Psoas muscle (tissue), 8 donors: ENCODE measurements around the gene TAS2R7. TPM values are rescaled to one million over a fixed set of nuclear protein-coding genes. Genes with fewer than 3 reads are reported as not detected.

Experiments used
- ATAC-seq, 4 donors: fragments of 200-7000 bp; cut with Tn5 transposase; one replicate each; pipeline ENCODE4 v1.9.1; 2020; ENCODE audit warnings: moderate library complexity in 3 of 4, mild to moderate bottlenecking in 2 of 4
- DNase-seq, 2 donors: peaks; one replicate each; pipeline ENCODE4 v3.0.0-alpha.2; 2020
- H3K27ac ChIP-seq: fragments of 200-600 bp; one replicate; pipeline ENCODE4 v1.8.0; 2022
- H3K27me3 ChIP-seq, 3 donors: fragments of 200-600 bp in 1 of 3; one replicate each; pipeline versions ENCODE4 v1.6.1 to v1.8.0; 2013 to 2022; ENCODE audit warnings: low read length in 2 of 3, mild to moderate bottlenecking in 2 of 3, moderate library complexity in 1 of 3; ENCODE audit not compliant: insufficient read depth in 3 of 3
- H3K36me3 ChIP-seq, 2 donors: fragments of 200-600 bp in 1 of 2; one replicate each; pipeline versions ENCODE4 v1.6.1 to v1.8.0; 2013 to 2022; ENCODE audit warnings: low read depth in 1 of 2, mild to moderate bottlenecking in 1 of 2, moderate library complexity in 1 of 2; ENCODE audit not compliant: insufficient read depth in 1 of 2
- H3K4me1 ChIP-seq: fragments of 200-600 bp; one replicate; pipeline ENCODE4 v1.8.0; 2022
- H3K4me3 ChIP-seq: fragments of 200-600 bp; one replicate; pipeline ENCODE4 v1.8.0; 2022; ENCODE audit warnings: mild to moderate bottlenecking
- H3K9me3 ChIP-seq: fragments of 200-600 bp; one replicate; pipeline ENCODE4 v1.8.0; 2022
- WGBS, 3 donors: extraction: QIAGEN DNeasy Blood & Tissue Kit; methylation state at CpG; one replicate each; pipeline versions ENCODE4 v1.1.6 to v1.1.7; 2013; 5-methylcytosine and 5-hydroxymethylcytosine counted together
- intact Hi-C, 2 donors: fragments of 100-400 bp; cut with DNase I; formaldehyde crosslinking; loops; one replicate each; pipeline versions ENCODE4 v1.11.0 to v1.14.2; 2022
- polyA plus RNA-seq, 3 donors: library from polyadenylated mRNA; stranded (reverse); fragments of 200-250 nt; gene quantifications; one replicate each; pipeline ENCODE4 v1.2.3, GENCODE V29; 2013
- total RNA-seq, 4 donors: library from RNA; stranded (reverse); fragmentation: NEBNext Ultra II Directional in 2 of 4; extraction: Animal tissue kit (Norgen Biotek cat#: 25700) in 2 of 4; gene quantifications; one replicate each; pipeline versions ENCODE4 v1.2.1 to v1.2.4, GENCODE V29; 2021 to 2023
- TF ChIP-seq, protein P1 (sequence below): fragments of 200-600 bp; IDR thresholded peaks from one replicate; pipeline ENCODE4 v1.8.0; 2022; ENCODE audit warnings: antibody characterized with exemption
- donor health status: healthy with polysubstance abuse.
- donor health status: DM: no; HTN: no; CAD: no; lungs with moderate emphysema.
- donor health status: Bipolar disorder and iron deficiency.
- donor health status: healthy.
- donor health status: DM: yes; HTN: yes; CAD: no.
- donor health status: DM: no; HTN: no; CAD: no.
- donor health status: DM: no; HTN: no; CAD: no.
- donor health status: DM: yes; HTN: yes; CAD: no.

Gene TAS2R7
- total and polyA plus RNA-seq, 7 donors, result not detected

DNA sequence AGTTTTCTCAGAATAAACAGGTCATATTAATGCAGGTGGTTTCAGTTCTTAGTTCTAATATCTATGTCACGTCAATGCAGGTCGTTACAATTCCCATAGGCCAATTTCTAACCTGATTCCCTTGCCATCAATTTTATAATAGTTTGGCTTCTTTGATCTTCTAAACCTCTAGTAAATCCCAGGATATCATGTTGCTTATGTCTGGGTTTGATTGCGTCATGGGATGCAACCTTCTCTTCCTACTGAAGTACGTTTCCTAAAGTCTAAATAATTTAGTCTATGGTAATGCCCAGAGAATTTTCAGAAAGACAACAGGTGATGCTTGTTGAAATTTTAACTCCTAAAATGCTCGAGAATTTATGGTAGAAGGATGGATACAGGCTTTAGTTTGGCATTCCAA lies 19.2 kb downstream of the TAS2R7 start:
- WGBS, 3 donors, result 28 to 43% (median 28%) methylated on average over 5 of the region's 5 CpGs
- no peak for DNase-seq
- no peak for ATAC-seq

DNA sequence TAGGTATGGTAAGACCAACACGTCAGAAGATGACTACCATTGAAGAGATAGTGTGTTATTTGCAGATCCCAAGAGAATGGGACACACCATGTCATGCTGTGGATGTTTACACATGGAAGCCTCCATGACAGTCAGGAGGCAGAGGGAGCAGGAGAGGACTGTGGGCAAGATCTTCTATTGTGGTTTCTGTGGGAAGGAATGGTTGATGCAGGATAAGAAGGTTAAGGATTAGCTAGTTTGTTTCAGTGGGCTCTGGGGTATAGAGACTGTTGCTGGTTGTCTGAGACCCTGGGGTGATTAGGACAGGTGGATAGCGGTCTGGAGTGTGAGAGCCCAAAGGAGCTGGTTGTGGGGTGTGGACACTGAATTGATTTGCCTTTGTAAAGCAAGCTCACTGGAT lies 23.3 kb downstream of the TAS2R7 start:
- no peaks in the 10 kb centered on the region for H3K9me3 ChIP-seq
- intact Hi-C loops, result no loop called here
- DNase-seq (no peak), ATAC-seq (no peak)
- no peaks in the 10 kb centered on the region for H3K4me1 ChIP-seq
- WGBS, 3 donors, result 80 to 83% (median 81%) methylated on average over 2 of the region's 2 CpGs
- TF ChIP-seq, protein P1, sequence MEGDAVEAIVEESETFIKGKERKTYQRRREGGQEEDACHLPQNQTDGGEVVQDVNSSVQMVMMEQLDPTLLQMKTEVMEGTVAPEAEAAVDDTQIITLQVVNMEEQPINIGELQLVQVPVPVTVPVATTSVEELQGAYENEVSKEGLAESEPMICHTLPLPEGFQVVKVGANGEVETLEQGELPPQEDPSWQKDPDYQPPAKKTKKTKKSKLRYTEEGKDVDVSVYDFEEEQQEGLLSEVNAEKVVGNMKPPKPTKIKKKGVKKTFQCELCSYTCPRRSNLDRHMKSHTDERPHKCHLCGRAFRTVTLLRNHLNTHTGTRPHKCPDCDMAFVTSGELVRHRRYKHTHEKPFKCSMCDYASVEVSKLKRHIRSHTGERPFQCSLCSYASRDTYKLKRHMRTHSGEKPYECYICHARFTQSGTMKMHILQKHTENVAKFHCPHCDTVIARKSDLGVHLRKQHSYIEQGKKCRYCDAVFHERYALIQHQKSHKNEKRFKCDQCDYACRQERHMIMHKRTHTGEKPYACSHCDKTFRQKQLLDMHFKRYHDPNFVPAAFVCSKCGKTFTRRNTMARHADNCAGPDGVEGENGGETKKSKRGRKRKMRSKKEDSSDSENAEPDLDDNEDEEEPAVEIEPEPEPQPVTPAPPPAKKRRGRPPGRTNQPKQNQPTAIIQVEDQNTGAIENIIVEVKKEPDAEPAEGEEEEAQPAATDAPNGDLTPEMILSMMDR, result no peak
- H3K4me3 ChIP-seq, result no peak overlapping the region
- H3K27me3 ChIP-seq, result peaks cover 0 to 2% (median 0%) of the 10 kb centered on the region in 3 donors
- H3K27ac ChIP-seq, result no peak overlapping the region
- H3K36me3 ChIP-seq, result no peaks in the 10 kb centered on the region

More for the DNA sequence above, 19.2 kb downstream of the TAS2R7 start:
- TF ChIP-seq, protein P1, result no peak
- Histone ChIP-seq H3K27ac (no peak overlapping the region), H3K9me3 (no peaks in the 10 kb centered on the region), H3K27me3 (no peaks in the 10 kb centered on the region), H3K4me1 (no peaks in the 10 kb centered on the region), H3K4me3 (no peak overlapping the region), H3K36me3 (no peaks in the 10 kb centered on the region)
- intact Hi-C loops, result no loop called here

DNA sequence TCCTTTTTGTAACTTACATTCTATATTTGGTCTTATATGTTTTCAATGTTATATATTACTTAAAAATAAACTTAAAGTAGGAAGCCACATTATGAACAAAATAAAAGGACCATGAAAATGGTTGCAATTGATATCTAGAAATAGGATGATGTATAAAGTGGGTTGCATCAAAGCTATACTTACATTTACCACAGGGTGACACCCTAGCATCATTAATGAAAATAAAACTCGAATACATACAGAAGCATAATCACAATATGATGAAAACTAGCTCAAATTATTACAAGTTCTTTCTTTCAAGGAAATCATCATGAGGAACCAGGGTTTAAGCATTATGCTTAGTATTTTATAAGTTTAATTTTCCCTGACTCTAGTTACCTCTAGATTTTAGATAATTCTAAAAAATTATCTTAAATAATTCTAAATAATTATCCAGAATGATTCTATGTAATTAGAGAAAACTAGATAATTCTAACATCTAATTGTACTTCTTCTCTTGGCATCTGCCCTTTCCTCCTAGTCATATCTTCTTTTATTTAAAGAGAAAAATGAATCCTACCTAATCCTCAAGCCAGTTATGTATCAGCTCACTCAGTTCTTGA lies 31.2 kb downstream of the TAS2R7 start:
- WGBS, 3 donors, result 0% methylated on average over 1 of the region's 1 CpG
- Histone ChIP-seq H3K9me3 (no peaks in the 10 kb centered on the region), H3K27ac (no peak overlapping the region), H3K4me1 (no peaks in the 10 kb centered on the region), H3K4me3 (no peak overlapping the region), H3K27me3 (peaks cover 1 to 25% (median 6%) of the 10 kb centered on the region in 3 donors), H3K36me3 (no peaks in the 10 kb centered on the region)
- TF ChIP-seq, protein P1, result peak; percentile 80
- DNase-seq (no peak), ATAC-seq (peak; percentile 44 to 76 (median 62))
- intact Hi-C loops, result loop anchor here (2.0 to 5.0 kb wide), 4 partner anchors 426 to 716 kb away; no protein-coding TSS in a partner anchor

DNA sequence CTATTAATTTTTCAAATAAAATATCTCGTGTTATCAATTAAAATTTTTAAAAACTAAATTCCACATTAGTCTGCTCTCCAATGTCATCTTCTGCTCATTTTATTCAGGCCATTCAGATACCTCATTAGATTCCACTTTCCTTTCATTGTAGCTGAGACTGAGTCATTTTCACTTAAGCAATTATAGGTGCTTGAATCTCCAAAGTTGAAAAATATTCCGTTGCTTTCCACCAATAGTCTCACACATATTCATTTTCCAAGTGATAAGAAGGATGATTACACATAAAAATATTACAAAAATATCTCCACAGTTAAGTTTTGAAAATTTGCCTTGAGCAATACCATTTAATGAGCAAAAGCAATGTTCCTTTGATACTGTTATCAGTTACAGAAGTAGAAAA lies 42.8 kb downstream of the TAS2R7 start:
- no peaks in the 10 kb centered on the region for H3K4me1 ChIP-seq
- DNase-seq, result no peak
- intact Hi-C loops, result no loop called here
- no peak overlapping the region for H3K27ac ChIP-seq
- H3K9me3 ChIP-seq, result peaks cover 12% of the 10 kb centered on the region
- 24 to 41% (median 32%) methylated on average over 2 of the region's 2 CpGs for whole genome bisulfite sequencing, 3 donors
- no peak overlapping the region for H3K4me3 ChIP-seq
- H3K27me3 ChIP-seq, result peaks cover 2 to 27% (median 4%) of the 10 kb centered on the region in 3 donors
- no peak for ATAC-seq
- TF ChIP-seq, protein P1, result no peak
- H3K36me3 ChIP-seq, result no peaks in the 10 kb centered on the region

DNA sequence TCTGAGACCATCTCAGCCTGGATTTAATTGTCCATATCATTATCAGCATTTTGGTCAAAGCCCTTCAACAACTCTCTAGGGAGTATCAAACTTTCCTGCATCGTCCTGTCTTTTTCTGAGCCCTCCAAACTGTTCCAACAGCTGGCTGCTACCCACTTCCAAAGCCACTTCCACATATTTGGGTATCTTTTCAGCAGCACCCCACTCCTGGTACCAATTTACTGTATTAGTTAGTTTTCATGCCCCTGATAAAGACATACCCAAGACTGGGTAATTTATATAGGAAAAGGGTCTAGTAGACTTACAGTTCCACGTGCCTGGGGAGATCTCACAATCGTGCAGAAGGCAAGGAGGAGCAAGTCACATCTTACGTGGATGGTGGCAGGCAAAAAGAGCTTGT lies 46.2 kb downstream of the TAS2R7 start:
- ATAC-seq (no peak), DNase-seq (no peak)
- TF ChIP-seq, protein P1, result no peak
- Histone ChIP-seq H3K4me1 (no peaks in the 10 kb centered on the region), H3K27ac (no peak overlapping the region), H3K36me3 (no peaks in the 10 kb centered on the region), H3K27me3 (peaks cover 2 to 13% (median 2%) of the 10 kb centered on the region in 3 donors), H3K9me3 (peaks cover 12% of the 10 kb centered on the region), H3K4me3 (no peak overlapping the region)
- intact Hi-C loops, result no loop called here
- WGBS, 3 donors, result 71 to 75% (median 75%) methylated on average over 4 of the region's 4 CpGs
